HCT116 (cell line): ENCODE measurements around the gene ACSS3. TPM values are rescaled to one million over a fixed set of nuclear protein-coding genes. Genes with fewer than 3 reads are reported as not detected.
"Not testable (repeated sequence)": the region's sequence is repeated elsewhere in the genome, so short reads cannot be mapped to it uniquely, and the experiment has no call there.

Experiments
- ATAC-seq: fragments of 200-7000 bp; cut with Tn5 transposase; 2 replicates; pipeline ENCODE4 v1.9.1; 2020; ENCODE audit warnings: mild to moderate bottlenecking, moderate library complexity
- BruUV-seq: library from RNA; stranded (reverse); fragments of 400-500 nt; replicated peaks from 2 replicates; lab custom pipeline; 2021; lab: Mats Ljungman, UMichigan
- CTCF ChIA-PET: fragments of 300-600 bp; sonication (Branson Sonifier 250); formaldehyde crosslinking; loops from one replicate; lab custom pipeline; 2021; ENCODE audit warnings: antibody characterized with exemption; lab: Charles Lee
- POLR2A ChIA-PET: fragments of 300-600, 350-600 bp; sonication (Branson Sonifier 250); formaldehyde crosslinking; loops from one replicate; lab custom pipeline; 2021; ENCODE audit warnings: antibody characterized with exemption; lab: Charles Lee
- RAD21 ChIA-PET, 2 experiments: fragments of 300-600 bp; sonication (Branson Sonifier 250); formaldehyde crosslinking; loops; one replicate each; lab custom pipeline; 2023; ENCODE audit warnings: low total read pairs in 2 of 2; ENCODE audit not compliant: uncharacterized antibody in 2 of 2, unreplicated experiment in 2 of 2, low non-redundant PET in 1 of 2; lab: Charles Lee
- DNase-seq: peaks from one replicate; pipeline ENCODE4 v3.0.0-alpha.2; 2010; ENCODE audit warnings: low read depth, low spot score
- H2AFZ ChIP-seq: fragments of 200-600 bp; shearing (Covaris generic), sonication (generic); 2 replicates; pipeline ENCODE4 v1.6.1; 2017; ENCODE audit warnings: low read depth, mixed run types, mixed read lengths, antibody characterized with exemption, low read length; ENCODE audit not compliant: poor library complexity, severe bottlenecking
- H3K27ac ChIP-seq: 2 replicates; pipeline ENCODE4 v1.5.1; 2012; ENCODE audit warnings: low read depth, low read length
- H3K27me3 ChIP-seq: fragments of 200-600 bp; sonication (generic); 2 replicates; pipeline ENCODE4 v1.6.1; 2016; ENCODE audit warnings: mixed run types, low read length, mixed read lengths; ENCODE audit not compliant: insufficient read depth
- H3K36me3 ChIP-seq, 2 experiments: fragments of 200-500 bp in 1 of 2; fragments of 200-600 bp in 1 of 2; sonication (Bioruptor generic) in 1 of 2; sonication (generic) in 1 of 2; 2 replicates each; pipeline versions ENCODE4 v1.5.1 to v1.6.1; 2014 to 2016; ENCODE audit warnings: low read length in 2 of 2, inconsistent platforms in 1 of 2, mixed read lengths in 1 of 2, mixed run types in 1 of 2; ENCODE audit not compliant: insufficient read depth in 2 of 2, control insufficient read depth in 1 of 2
- H3K4me1 ChIP-seq, 2 experiments: fragments of 200-600 bp in 1 of 2; sonication (generic) in 1 of 2; 2 replicates each; pipeline versions ENCODE4 v1.5.1 to v1.6.1; 2012 to 2017; ENCODE audit warnings: low read length in 2 of 2, inconsistent platforms in 1 of 2, mild to moderate bottlenecking in 1 of 2, mixed read lengths in 1 of 2, mixed run types in 1 of 2, moderate library complexity in 1 of 2; ENCODE audit not compliant: insufficient read depth in 2 of 2, control insufficient read depth in 1 of 2
- H3K4me2 ChIP-seq: fragments of 200-600 bp; sonication (generic); 2 replicates; pipeline ENCODE4 v1.6.1; 2017; ENCODE audit warnings: mixed run types, low read length, mixed read lengths
- H3K4me3 ChIP-seq, 2 experiments: fragments of 200-600 bp in 1 of 2; sonication (generic) in 1 of 2; replicated peaks in 1 of 2; 2 replicates each; pipeline ENCODE4 v1.5.1; 2011 to 2016; ENCODE audit warnings: low read length in 2 of 2, control low read depth in 1 of 2, low read depth in 1 of 2, mild to moderate bottlenecking in 1 of 2, mixed read lengths in 1 of 2, mixed run types in 1 of 2
- H3K79me2 ChIP-seq: fragments of 200-600 bp; sonication (generic); 2 replicates; pipeline ENCODE4 v1.6.1; 2017; ENCODE audit warnings: mild to moderate bottlenecking, mixed run types, low read length, moderate library complexity, mixed read lengths; ENCODE audit not compliant: insufficient read depth
- H3K9ac ChIP-seq: fragments of 200-600 bp; sonication (generic); 2 replicates; pipeline ENCODE4 v1.6.1; 2016; ENCODE audit warnings: low read length, mixed read lengths
- H3K9me2 ChIP-seq: fragments of 200-600 bp; sonication (generic), shearing (Covaris generic); 2 replicates; pipeline ENCODE4 v1.6.1; 2017; ENCODE audit warnings: mixed run types, mild to moderate bottlenecking, moderate library complexity; ENCODE audit not compliant: insufficient read depth
- H3K9me3 ChIP-seq, 2 experiments: fragments of 200-500 bp in 1 of 2; fragments of 200-600 bp in 1 of 2; sonication (Bioruptor generic) in 1 of 2; sonication (generic) in 1 of 2; 2 replicates each; pipeline ENCODE4 v1.6.1; 2014 to 2017; ENCODE audit warnings: low read length in 2 of 2, mixed read lengths in 2 of 2, inconsistent platforms in 1 of 2, low read depth in 1 of 2, mild to moderate bottlenecking in 1 of 2, mixed run types in 1 of 2, moderate library complexity in 1 of 2; ENCODE audit not compliant: control insufficient read depth in 1 of 2, insufficient read depth in 1 of 2
- H4K20me1 ChIP-seq: fragments of 200-600 bp; sonication (generic), shearing (Covaris generic); 2 replicates; pipeline ENCODE4 v1.6.1; 2017; ENCODE audit warnings: mixed run types, mild to moderate bottlenecking, moderate library complexity; ENCODE audit not compliant: insufficient read depth
- ELF1 ChIP-seq: IDR thresholded peaks from 2 replicates; pipeline ENCODE4 v1.6.1; 2012; ENCODE audit warnings: low read depth, borderline replicate concordance
- EZH2 ChIP-seq: fragments of 200-600 bp; sonication (generic); IDR thresholded peaks from 2 replicates; pipeline ENCODE4 v1.6.1; 2017; ENCODE audit warnings: antibody characterized with exemption, mixed run types
- EZH2phosphoT487 ChIP-seq: fragments of 200-600 bp; IDR thresholded peaks from 2 replicates; pipeline ENCODE4 v1.6.1; 2018; ENCODE audit warnings: antibody characterized with exemption, borderline replicate concordance
- JUND ChIP-seq: IDR thresholded peaks from 2 replicates; pipeline ENCODE4 v1.6.1; 2012
- POLR2AphosphoS5 ChIP-seq: IDR thresholded peaks from 2 replicates; pipeline ENCODE4 v1.6.1; 2011; ENCODE audit warnings: mild to moderate bottlenecking, low read depth, low read length, moderate library complexity
- RAD21 ChIP-seq: IDR thresholded peaks from 2 replicates; pipeline ENCODE4 v1.6.1; 2012; ENCODE audit warnings: low read depth, mild to moderate bottlenecking
- SRF ChIP-seq: IDR thresholded peaks from 2 replicates; pipeline ENCODE4 v1.6.1; 2012; ENCODE audit warnings: low read depth
- TCF7L2 ChIP-seq: IDR thresholded peaks from 2 replicates; pipeline ENCODE4 v1.7.0; 2011; ENCODE audit warnings: borderline replicate concordance, inconsistent platforms; ENCODE audit not compliant: insufficient read depth, insufficient read length; ENCODE audit errors: extremely low read depth
- YY1 ChIP-seq: IDR thresholded peaks from 2 replicates; pipeline ENCODE4 v1.6.1; 2011; ENCODE audit warnings: low read length, low read depth, moderate library complexity, mild to moderate bottlenecking; ENCODE audit not compliant: insufficient replicate concordance; ENCODE audit errors: extremely low read depth
- ZFX ChIP-seq: fragments of 450-650 bp; IDR thresholded peaks from 2 replicates; pipeline ENCODE4 v1.6.1; 2017
- intact Hi-C: fragments of 100-400 bp; cut with micrococcal nuclease; formaldehyde crosslinking; loops from 2 replicates; pipeline ENCODE4 v1.10.0; 2022
- total RNA-seq: library from RNA; stranded (reverse); gene quantifications from one replicate; pipeline ENCODE4 v1.2.1, GENCODE V29; 2021; ENCODE audit not compliant: unreplicated experiment
- TF ChIP-seq, protein P1 (sequence below): IDR thresholded peaks from 2 replicates; pipeline ENCODE4 v1.6.1; 2012; ENCODE audit warnings: low read depth
- TF ChIP-seq, protein P2 (sequence below): IDR thresholded peaks from 2 replicates; pipeline ENCODE4 v1.6.1; 2012
- TF ChIP-seq, protein P3 (sequence below), 3 experiments: fragments of 200-600 bp in 1 of 3; sonication (generic) in 1 of 3; IDR thresholded peaks in 2 of 3; conservative IDR thresholded peaks in 1 of 3; 2 replicates each; pipeline ENCODE4 v1.5.1; 2012 to 2017; ENCODE audit warnings: low read depth in 2 of 3, low read length in 2 of 3, antibody characterized with exemption in 1 of 3, borderline replicate concordance in 1 of 3, control low read depth in 1 of 3, mild to moderate bottlenecking in 1 of 3, mixed read lengths in 1 of 3, mixed run types in 1 of 3, moderate library complexity in 1 of 3; ENCODE audit not compliant: insufficient read depth in 1 of 3

Gene ACSS3
- total RNA-seq, 1 experiment from 2014 or later: 0.30 TPM

GRCh38 chr12:81114226-81114625 is 36.3 kb downstream of the ACSS3 start:
- Histone ChIP-seq H3K79me2 (no peaks in the 10 kb centered on the region), H3K9ac (no peak overlapping the region), H3K4me1 (no peaks in the 10 kb centered on the region), H3K27me3 (no peaks in the 10 kb centered on the region), H3K9me3 (no peaks in the 10 kb centered on the region; a peak in 1 of 4 replicates), H2AFZ (no peak overlapping the region), H3K27ac (no peak overlapping the region), H3K4me2 (no peak overlapping the region), H4K20me1 (no peaks in the 10 kb centered on the region), H3K9me2 (no peaks in the 10 kb centered on the region), H3K4me3 (no peak overlapping the region), H3K36me3 (no peaks in the 10 kb centered on the region)
- ATAC-seq (no peak), DNase-seq (no peak)
- no TSS peak for BruUV-seq
- intact Hi-C loops: no loop called here
- RAD21 ChIA-PET: no interaction called here
- POLR2A ChIA-PET: no interaction called here
- TF ChIP-seq, protein P1, sequence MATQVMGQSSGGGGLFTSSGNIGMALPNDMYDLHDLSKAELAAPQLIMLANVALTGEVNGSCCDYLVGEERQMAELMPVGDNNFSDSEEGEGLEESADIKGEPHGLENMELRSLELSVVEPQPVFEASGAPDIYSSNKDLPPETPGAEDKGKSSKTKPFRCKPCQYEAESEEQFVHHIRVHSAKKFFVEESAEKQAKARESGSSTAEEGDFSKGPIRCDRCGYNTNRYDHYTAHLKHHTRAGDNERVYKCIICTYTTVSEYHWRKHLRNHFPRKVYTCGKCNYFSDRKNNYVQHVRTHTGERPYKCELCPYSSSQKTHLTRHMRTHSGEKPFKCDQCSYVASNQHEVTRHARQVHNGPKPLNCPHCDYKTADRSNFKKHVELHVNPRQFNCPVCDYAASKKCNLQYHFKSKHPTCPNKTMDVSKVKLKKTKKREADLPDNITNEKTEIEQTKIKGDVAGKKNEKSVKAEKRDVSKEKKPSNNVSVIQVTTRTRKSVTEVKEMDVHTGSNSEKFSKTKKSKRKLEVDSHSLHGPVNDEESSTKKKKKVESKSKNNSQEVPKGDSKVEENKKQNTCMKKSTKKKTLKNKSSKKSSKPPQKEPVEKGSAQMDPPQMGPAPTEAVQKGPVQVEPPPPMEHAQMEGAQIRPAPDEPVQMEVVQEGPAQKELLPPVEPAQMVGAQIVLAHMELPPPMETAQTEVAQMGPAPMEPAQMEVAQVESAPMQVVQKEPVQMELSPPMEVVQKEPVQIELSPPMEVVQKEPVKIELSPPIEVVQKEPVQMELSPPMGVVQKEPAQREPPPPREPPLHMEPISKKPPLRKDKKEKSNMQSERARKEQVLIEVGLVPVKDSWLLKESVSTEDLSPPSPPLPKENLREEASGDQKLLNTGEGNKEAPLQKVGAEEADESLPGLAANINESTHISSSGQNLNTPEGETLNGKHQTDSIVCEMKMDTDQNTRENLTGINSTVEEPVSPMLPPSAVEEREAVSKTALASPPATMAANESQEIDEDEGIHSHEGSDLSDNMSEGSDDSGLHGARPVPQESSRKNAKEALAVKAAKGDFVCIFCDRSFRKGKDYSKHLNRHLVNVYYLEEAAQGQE: no peak
- no peak for TF ChIP-seq ELF1
- TF ChIP-seq POLR2AphosphoS5: no peak
- TF ChIP-seq EZH2phosphoT487: no peak
- no peak for TF ChIP-seq EZH2
- TF ChIP-seq YY1: no peak
- TF ChIP-seq ZFX: no peak
- no peak for TF ChIP-seq JUND
- TF ChIP-seq, protein P2, sequence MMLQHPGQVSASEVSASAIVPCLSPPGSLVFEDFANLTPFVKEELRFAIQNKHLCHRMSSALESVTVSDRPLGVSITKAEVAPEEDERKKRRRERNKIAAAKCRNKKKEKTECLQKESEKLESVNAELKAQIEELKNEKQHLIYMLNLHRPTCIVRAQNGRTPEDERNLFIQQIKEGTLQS: no peak
- TF ChIP-seq, protein P3, sequence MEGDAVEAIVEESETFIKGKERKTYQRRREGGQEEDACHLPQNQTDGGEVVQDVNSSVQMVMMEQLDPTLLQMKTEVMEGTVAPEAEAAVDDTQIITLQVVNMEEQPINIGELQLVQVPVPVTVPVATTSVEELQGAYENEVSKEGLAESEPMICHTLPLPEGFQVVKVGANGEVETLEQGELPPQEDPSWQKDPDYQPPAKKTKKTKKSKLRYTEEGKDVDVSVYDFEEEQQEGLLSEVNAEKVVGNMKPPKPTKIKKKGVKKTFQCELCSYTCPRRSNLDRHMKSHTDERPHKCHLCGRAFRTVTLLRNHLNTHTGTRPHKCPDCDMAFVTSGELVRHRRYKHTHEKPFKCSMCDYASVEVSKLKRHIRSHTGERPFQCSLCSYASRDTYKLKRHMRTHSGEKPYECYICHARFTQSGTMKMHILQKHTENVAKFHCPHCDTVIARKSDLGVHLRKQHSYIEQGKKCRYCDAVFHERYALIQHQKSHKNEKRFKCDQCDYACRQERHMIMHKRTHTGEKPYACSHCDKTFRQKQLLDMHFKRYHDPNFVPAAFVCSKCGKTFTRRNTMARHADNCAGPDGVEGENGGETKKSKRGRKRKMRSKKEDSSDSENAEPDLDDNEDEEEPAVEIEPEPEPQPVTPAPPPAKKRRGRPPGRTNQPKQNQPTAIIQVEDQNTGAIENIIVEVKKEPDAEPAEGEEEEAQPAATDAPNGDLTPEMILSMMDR (IDR thresholded peaks at IDR 0.05 in 2 of 3, conservative IDR thresholded peaks at IDR 0.05 in 1 of 3; ENCODE audit: borderline replicate concordance in 1 of 3, insufficient read depth in 1 of 3, low read depth in 2 of 3, low read length in 2 of 3): no peak
- no peak for TF ChIP-seq SRF
- no peak for TF ChIP-seq RAD21
- TF ChIP-seq TCF7L2: no peak
- CTCF ChIA-PET: no interaction called here

GRCh38 chr12:81119069-81119468 is 41.2 kb downstream of the ACSS3 start:
- H3K9me2 ChIP-seq, BruUV-seq, ATAC-seq, POLR2A ChIA-PET, H3K4me2 ChIP-seq, H2AFZ ChIP-seq, H3K9ac ChIP-seq, RAD21 ChIA-PET, H3K4me1 ChIP-seq, H3K36me3 ChIP-seq, H3K27me3 ChIP-seq, H4K20me1 ChIP-seq, CTCF ChIA-PET, DNase-seq, H3K4me3 ChIP-seq, H3K79me2 ChIP-seq, H3K9me3 ChIP-seq, intact Hi-C loops, H3K27ac ChIP-seq: not testable (repeated sequence)
